NCI-H2227 (cell line): ENCODE results near the gene MRPL28.
"Not testable (repeated sequence)": the region's sequence is repeated elsewhere in the genome, so short reads cannot be mapped to it uniquely, and the experiment has no call there.

ENCODE experiments used
- DNase-seq: peaks from one replicate; lab custom pipeline; 2025; ENCODE audit not compliant: unreplicated experiment; lab: John Stamatoyannopoulos, UW

The MRPL28 gene

GRCh38 chr16:391885-392335 is 21.6 kb upstream of the MRPL28 start:
- DNase-seq: peak; percentile 59

- DNase-seq: no peak
These were observed 19.0 kb upstream of the MRPL28 start for GRCh38 chr16:389352-389751.

GRCh38 chr16:387761-388666 is 17.7 kb upstream of the MRPL28 start:
- not testable (repeated sequence) for DNase-seq

- no peak for DNase-seq
These were observed 16.4 kb upstream of the MRPL28 start for GRCh38 chr16:386641-387156.

GRCh38 chr16:383326-384051 is 13.2 kb upstream of the MRPL28 start:
- peak; percentile 37 for DNase-seq

- DNase-seq: peak; percentile 84
These were observed 11.7 kb upstream of the MRPL28 start, which contains the start of gene PGAP6 for GRCh38 chr16:381789-382717. PGAP6 (minus strand) TSS chr16:381978; CDS start chr16:381821, 157 bp downstream.

GRCh38 chr16:381012-381788 is 10.9 kb upstream of the MRPL28 start:
- peak; percentile 73 for DNase-seq

- DNase-seq: no peak
These were observed 10.3 kb upstream of the MRPL28 start for GRCh38 chr16:380762-381011.

GRCh38 chr16:379961-380761 is 9.8 kb upstream of the MRPL28 start:
- no peak for DNase-seq

- DNase-seq: no peak
These were observed 9.0 kb upstream of the MRPL28 start for GRCh38 chr16:379183-379960.

GRCh38 chr16:378821-379182 is 8.5 kb upstream of the MRPL28 start:
- DNase-seq: no peak

GRCh38 chr16:378113-378820 is 7.9 kb upstream of the MRPL28 start:
- not testable (repeated sequence) for DNase-seq

GRCh38 chr16:377419-377951 is 7.1 kb upstream of the MRPL28 start:
- DNase-seq: no peak

- DNase-seq: no peak
These were observed 6.6 kb upstream of the MRPL28 start for GRCh38 chr16:376817-377418.

GRCh38 chr16:375927-376816 is 5.8 kb upstream of the MRPL28 start:
- no peak for DNase-seq

GRCh38 chr16:375212-375611 is 4.9 kb upstream of the MRPL28 start:
- no peak for DNase-seq

GRCh38 chr16:374616-374926 is 4.2 kb upstream of the MRPL28 start:
- no peak for DNase-seq
